IMR-90 (cell line): ENCODE measurements around the gene HOXC5. TPM values are rescaled to one million over a fixed set of nuclear protein-coding genes. Genes with fewer than 3 reads are reported as not detected.

Experiments used
- ATAC-seq: fragments of 200-7000 bp; cut with Tn5 transposase; 2 replicates; pipeline ENCODE4 v1.9.1; 2020; ENCODE audit warnings: low read depth, mild to moderate bottlenecking, moderate library complexity
- BruUV-seq: library from RNA; stranded (reverse); fragments of 400-500 nt; replicated peaks from 2 replicates; lab custom pipeline; 2021; lab: Mats Ljungman, UMichigan
- CTCF ChIA-PET: fragments of 300-600 bp; formaldehyde crosslinking; extraction: SDS; loops from one replicate; lab custom pipeline; 2021; ENCODE audit warnings: antibody characterized with exemption; lab: Yijun Ruan, JAX
- POLR2A ChIA-PET: fragments of 300-600 bp; sonication (Branson Sonifier 250); formaldehyde crosslinking; loops from one replicate; lab custom pipeline; 2022; ENCODE audit warnings: antibody characterized with exemption; ENCODE audit not compliant: unreplicated experiment; lab: Charles Lee
- DNase-seq: peaks from one replicate; pipeline ENCODE4 v3.0.0; 2013
- H2AFZ ChIP-seq: replicated peaks from 2 replicates; pipeline ENCODE3; 2013; ENCODE audit warnings: low read length, mild to moderate bottlenecking; ENCODE audit not compliant: poor library complexity
- H2AK5ac ChIP-seq: 2 replicates; pipeline ENCODE4 v1.6.1; 2013; ENCODE audit warnings: low read depth, low read length, inconsistent platforms
- H2AK9ac ChIP-seq: replicated peaks from 2 replicates; pipeline ENCODE3; 2013; ENCODE audit warnings: mild to moderate bottlenecking, low read depth, low read length, moderate library complexity; ENCODE audit not compliant: poor library complexity
- H2BK120ac ChIP-seq: 2 replicates; pipeline ENCODE4 v1.6.1; 2013; ENCODE audit warnings: low read depth, low read length, inconsistent platforms
- H2BK15ac ChIP-seq: 3 replicates; pipeline ENCODE4 v1.6.1; 2013; ENCODE audit warnings: low read depth, low read length, inconsistent platforms
- H2BK20ac ChIP-seq: 2 replicates; pipeline ENCODE4 v1.6.1; 2013; ENCODE audit warnings: low read depth, mild to moderate bottlenecking, inconsistent platforms, low read length, moderate library complexity
- H2BK5ac ChIP-seq: 2 replicates; pipeline ENCODE4 v1.6.1; 2013; ENCODE audit warnings: mild to moderate bottlenecking, low read depth, low read length, inconsistent platforms; ENCODE audit not compliant: poor library complexity, severe bottlenecking
- H3K14ac ChIP-seq: replicated peaks from 2 replicates; pipeline ENCODE4 v1.6.1; 2013; ENCODE audit warnings: low read depth, low read length, inconsistent platforms
- H3K18ac ChIP-seq: 2 replicates; pipeline ENCODE4 v1.6.1; 2013; ENCODE audit warnings: low read depth, low read length, control low read depth
- H3K23ac ChIP-seq: 2 replicates; pipeline ENCODE4 v1.6.1; 2013; ENCODE audit warnings: low read depth, low read length, inconsistent platforms
- H3K27ac ChIP-seq: 2 replicates; pipeline ENCODE4 v1.5.1; 2013; ENCODE audit warnings: mild to moderate bottlenecking, control low read depth, low read length; ENCODE audit not compliant: insufficient read depth
- H3K27me3 ChIP-seq: 2 replicates; pipeline ENCODE4 v1.6.1; 2013; ENCODE audit warnings: low read length; ENCODE audit not compliant: control insufficient read depth, insufficient read depth
- H3K36me3 ChIP-seq: 2 replicates; pipeline ENCODE4 v1.6.1; 2013; ENCODE audit warnings: low read length, mixed read lengths; ENCODE audit not compliant: control insufficient read depth, insufficient read depth
- H3K4ac ChIP-seq: 2 replicates; pipeline ENCODE4 v1.6.1; 2013; ENCODE audit warnings: low read depth, low read length, inconsistent platforms
- H3K4me1 ChIP-seq: 2 replicates; pipeline ENCODE4 v1.6.1; 2013; ENCODE audit warnings: low read length, mixed read lengths; ENCODE audit not compliant: control insufficient read depth, insufficient read depth
- H3K4me2 ChIP-seq: 2 replicates; pipeline ENCODE4 v1.6.1; 2013; ENCODE audit warnings: low read depth, mild to moderate bottlenecking, control low read depth, low read length, moderate library complexity
- H3K4me3 ChIP-seq: 2 replicates; pipeline ENCODE4 v1.5.1; 2013; ENCODE audit warnings: low read depth, mild to moderate bottlenecking, control low read depth, low read length, moderate library complexity; ENCODE audit not compliant: insufficient read depth
- H3K56ac ChIP-seq: 2 replicates; pipeline ENCODE4 v1.6.1; 2013; ENCODE audit warnings: low read length, inconsistent platforms; ENCODE audit not compliant: insufficient read depth; ENCODE audit errors: extremely low read depth
- H3K79me1 ChIP-seq, 2 experiments: 2 replicates each; pipeline ENCODE4 v1.6.1; 2013; ENCODE audit warnings: low read length in 2 of 2, inconsistent platforms in 1 of 2, low read depth in 1 of 2
- H3K9ac ChIP-seq: 2 replicates; pipeline ENCODE4 v1.6.1; 2013; ENCODE audit warnings: low read depth, low read length, control low read depth
- H3K9me1 ChIP-seq: 2 replicates; pipeline ENCODE4 v1.6.1; 2013; ENCODE audit warnings: low read length, inconsistent platforms; ENCODE audit not compliant: insufficient read depth
- H3K9me3 ChIP-seq: 2 replicates; pipeline ENCODE4 v1.6.1; 2013; ENCODE audit warnings: low read length; ENCODE audit not compliant: control insufficient read depth, insufficient read depth
- H4K20me1 ChIP-seq: 2 replicates; pipeline ENCODE4 v1.6.1; 2013; ENCODE audit warnings: low read length, inconsistent platforms; ENCODE audit not compliant: insufficient read depth
- H4K5ac ChIP-seq: 2 replicates; pipeline ENCODE4 v1.6.1; 2013; ENCODE audit warnings: mild to moderate bottlenecking, low read depth, low read length, control low read depth
- H4K8ac ChIP-seq, 2 experiments: 2 replicates each; pipeline ENCODE4 v1.6.1; 2013; ENCODE audit warnings: low read depth in 2 of 2, low read length in 2 of 2, control low read depth in 1 of 2, inconsistent platforms in 1 of 2
- H4K91ac ChIP-seq: 2 replicates; pipeline ENCODE4 v1.6.1; 2013; ENCODE audit warnings: low read depth, low read length, inconsistent platforms; ENCODE audit not compliant: insufficient read depth
- BHLHE40 ChIP-seq: fragments of 150-350 bp; IDR thresholded peaks from 2 replicates; pipeline ENCODE4 v1.6.1; 2016; ENCODE audit warnings: mild to moderate bottlenecking, low read depth, low read length
- FOS ChIP-seq: fragments of 150-350 bp; IDR thresholded peaks from 2 replicates; pipeline ENCODE4 v1.6.1; 2016; ENCODE audit warnings: low read depth, low read length
- MXI1 ChIP-seq: IDR thresholded peaks from 2 replicates; pipeline ENCODE4 v1.6.1; 2012; ENCODE audit warnings: low read depth, mild to moderate bottlenecking, low read length, moderate library complexity, borderline replicate concordance
- POLR2A ChIP-seq: IDR thresholded peaks from 2 replicates; pipeline ENCODE4 v1.6.1; 2012; ENCODE audit warnings: mild to moderate bottlenecking, low read depth, low read length
- RAD21 ChIP-seq: IDR thresholded peaks from 2 replicates; pipeline ENCODE4 v1.6.1; 2012; ENCODE audit warnings: low read length, improper control_type of control experiment
- RFX5 ChIP-seq: IDR thresholded peaks from 2 replicates; pipeline ENCODE4 v1.8.0; 2012; ENCODE audit warnings: low read depth, mild to moderate bottlenecking, low read length, moderate library complexity
- WGBS, 2 experiments: methylation state at CpG; one replicate each; pipeline versions ENCODE4 v1.1.5 to v1.1.7; 2013; ENCODE audit warnings: missing lambda C conversion rate in 2 of 2; ENCODE audit not compliant: insufficient read length in 1 of 2; ENCODE audit errors: extremely low coverage in 2 of 2; 5-methylcytosine and 5-hydroxymethylcytosine counted together
- dilution Hi-C: fragments of 300-500 bp; cut with HindIII; formaldehyde crosslinking; loops from one replicate; pipeline ENCODE4 v1.14.3; 2018; ENCODE audit warnings: low sequenced_read_pairs; ENCODE audit not compliant: unreplicated experiment
- in situ Hi-C: fragments of 300-500 bp; cut with MboI; formaldehyde crosslinking; loops from 3 replicates; pipeline ENCODE4 v1.14.3; 2019; ENCODE audit warnings: low sequenced_read_pairs, inconsistent platforms, mixed read lengths
- intact Hi-C: fragments of 100-400 bp; cut with micrococcal nuclease; formaldehyde crosslinking; loops from 2 replicates; pipeline ENCODE4 v1.10.0; 2022
- polyA plus RNA-seq, 3 experiments: library from polyadenylated mRNA; depleted of rRNA; stranded (reverse); fragments of >200 nt; gene quantifications; 2 replicates each; pipeline ENCODE4 v1.2.3, GENCODE V29; 2012; ENCODE audit warnings: low replicate concordance in 1 of 3
- total RNA-seq: library from RNA; depleted of rRNA; stranded (reverse); fragments of >200 nt; gene quantifications from 2 replicates; pipeline ENCODE4 v1.2.3, GENCODE V29; 2012

HOXC5 gene
- total and polyA plus RNA-seq, 2 of the 4 experiments (the other 2 are of a cell fraction), result not detected

GRCh38 chr12:54001283-54002187 lies 31.3 kb upstream of the HOXC5 start:
- no peak overlapping the region for H3K56ac ChIP-seq
- DNase-seq (no peak), ATAC-seq (no peak)
- BruUV-seq, result no TSS peak
- H3K79me1 ChIP-seq, result no peaks in the 10 kb centered on the region
- no peak overlapping the region for H3K18ac ChIP-seq
- no peak overlapping the region for H3K4me3 ChIP-seq
- no peaks in the 10 kb centered on the region for H3K36me3 ChIP-seq
- no peak overlapping the region for H3K4me2 ChIP-seq
- H3K14ac ChIP-seq, result no peak overlapping the region
- H2AFZ ChIP-seq, result no peak overlapping the region
- TF ChIP-seq POLR2A (no peak), FOS (no peak), RFX5 (no peak), MXI1 (no peak), RAD21 (no peak), BHLHE40 (no peak)
- dilution Hi-C loops, result no loop called here
- H4K5ac ChIP-seq, result no peak overlapping the region
- no peak overlapping the region for H3K27ac ChIP-seq
- no peak overlapping the region for H4K91ac ChIP-seq
- intact Hi-C loops, result loop anchor here (10.0 kb wide), 1 partner anchor 297 kb away; no protein-coding TSS in a partner anchor
- H3K27me3 ChIP-seq, result peaks cover 96% of the 10 kb centered on the region
- no peak overlapping the region for H4K8ac ChIP-seq
- no peak overlapping the region for H3K4ac ChIP-seq
- peaks cover 8% of the 10 kb centered on the region; the same call in 1 of the 2 replicates for H3K9me3 ChIP-seq
- no peaks in the 10 kb centered on the region for H4K20me1 ChIP-seq
- H3K23ac ChIP-seq, result no peak overlapping the region
- H2AK9ac ChIP-seq, result no peak overlapping the region
- H2BK120ac ChIP-seq, result no peak overlapping the region
- in situ Hi-C loops, result no loop called here
- no peak overlapping the region for H2AK5ac ChIP-seq
- H3K9ac ChIP-seq, result no peak overlapping the region
- CTCF ChIA-PET, result no interaction called here
- no peaks in the 10 kb centered on the region for H3K9me1 ChIP-seq
- H3K4me1 ChIP-seq, result no peaks in the 10 kb centered on the region
- 10% methylated on average over 4 of the region's 8 CpGs; no CpG with 5 or more reads in 1 of the 2 experiments for WGBS, 2 experiments
- no peak overlapping the region for H2BK5ac ChIP-seq
- H2BK20ac ChIP-seq, result no peak overlapping the region
- POLR2A ChIA-PET, result interaction anchor here (0.5 kb wide), 1 partner anchor 325 kb away, joined by 5 read pairs; no protein-coding TSS in a partner anchor
- no peak overlapping the region for H2BK15ac ChIP-seq
